Right lobe of liver (tissue), 6 donors: ENCODE results near the gene SUPT20HL1. TPM values are rescaled to one million over a fixed set of nuclear protein-coding genes. Genes with fewer than 3 reads are reported as not detected.
"Not testable (repeated sequence)": the region's sequence is repeated elsewhere in the genome, so short reads cannot be mapped to it uniquely, and the experiment has no call there.

Experiments used
- ATAC-seq, 4 donors: fragments of 200-7000 bp; cut with Tn5 transposase; one replicate each; pipeline ENCODE4 v1.9.1; 2020; ENCODE audit warnings: mild to moderate bottlenecking in 4 of 4, moderate library complexity in 4 of 4
- DNase-seq, 3 donors: peaks; one replicate each; pipeline ENCODE4 v3.0.0-alpha.2; 2020
- H3K27ac ChIP-seq, 3 donors: fragments of 200-600 bp; one replicate each; pipeline ENCODE4 v1.8.0; 2022
- H3K27me3 ChIP-seq, 2 donors: fragments of 200-600 bp; one replicate each; pipeline ENCODE4 v1.8.0; 2022
- H3K36me3 ChIP-seq, 4 donors: fragments of 200-600 bp; sonication (generic) in 1 of 4; one replicate each; pipeline versions ENCODE4 v1.5.1 to v1.8.0; 2017 to 2022; ENCODE audit warnings: control low read depth in 1 of 4
- H3K4me1 ChIP-seq, 4 donors: fragments of 200-600 bp; sonication (generic) in 1 of 4; one replicate each; pipeline versions ENCODE4 v1.5.1 to v1.8.0; 2017 to 2022; ENCODE audit warnings: control low read depth in 1 of 4
- H3K4me3 ChIP-seq, 3 donors: fragments of 200-600 bp; one replicate each; pipeline ENCODE4 v1.8.0; 2022
- H3K9me3 ChIP-seq, 4 donors: fragments of 200-600 bp; sonication (generic) in 1 of 4; one replicate each; pipeline versions ENCODE4 v1.5.1 to v1.8.0; 2017 to 2022; ENCODE audit warnings: control low read depth in 1 of 4
- CTCF ChIP-seq, 4 donors: fragments of 200-600 bp in 3 of 4; fragments of 450-650 bp in 1 of 4; IDR thresholded peaks; one replicate each; pipeline versions ENCODE4 v1.5.1 to v1.8.0; 2016 to 2022; ENCODE audit warnings: antibody characterized with exemption in 4 of 4, mild to moderate bottlenecking in 2 of 4
- POLR2A ChIP-seq: fragments of 450-650 bp; IDR thresholded peaks from one replicate; pipeline ENCODE4 v1.6.1; 2017; ENCODE audit warnings: antibody characterized with exemption, mild to moderate bottlenecking
- WGBS: methylation state at CpG from one replicate; pipeline ENCODE4 v1.1.6; 2018; ENCODE audit warnings: low coverage, low lambda C conversion rate; ENCODE audit not compliant: insufficient coverage; ENCODE audit errors: missing lambda C conversion rate; 5-methylcytosine and 5-hydroxymethylcytosine counted together
- intact Hi-C, 2 donors: fragments of 100-400 bp; cut with DNase I; formaldehyde crosslinking; loops; one replicate each; pipeline versions ENCODE4 v1.11.2 to v1.14.1; 2022
- long read RNA-seq: library from polyadenylated mRNA; unstranded; transcript quantifications from one replicate; pipeline ENCODE4 v2.0.0, GENCODE V29; 2019
- total RNA-seq, 6 experiments: library from RNA; depleted of rRNA in 2 of 6; stranded (reverse); fragments of >200 nt in 2 of 6; fragmentation: NEBNext Ultra II Directional in 3 of 6; extraction: Animal tissue kit (Norgen Biotek cat#: 25700) in 3 of 6; gene quantifications; one replicate each; pipeline versions ENCODE4 v1.1.0 to v1.2.4, GENCODE V29; 2016 to 2023
- donor health status: DM: no; HTN: yes; CAD: no.
- donor health status: DM: no; HTN: no; CAD: no.
- donor health status: DM: no; HTN: no; CAD: no.
- donor health status: DM: no; HTN: yes; CAD: no.
- donor health status: DM: no; HTN: yes; CAD: no.

Gene SUPT20HL1
- total RNA-seq = not detected
- long read RNA-seq = 0 reads

DNA sequence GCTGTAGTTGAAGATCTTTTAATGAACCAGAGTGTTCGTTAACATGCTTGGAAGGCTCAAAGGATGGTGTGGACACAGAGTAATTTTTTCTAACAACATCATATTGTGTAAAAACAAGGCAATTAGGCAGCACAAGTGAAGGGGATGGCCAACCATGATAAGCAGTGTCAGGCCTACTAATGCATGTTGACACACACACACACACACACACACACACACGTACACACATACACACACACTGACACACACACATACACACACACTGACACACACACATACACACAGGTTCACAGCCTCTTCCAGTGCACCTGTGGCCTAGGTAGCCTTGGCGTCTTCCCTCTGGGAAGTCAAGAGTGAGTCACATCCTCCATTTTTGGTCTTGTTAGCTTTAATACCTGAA, at the start of gene SUPT20HL1:
Gene SUPT20HL1 (plus strand): TSS at position 368 of the 400 bp plus-strand sequence. CDS start 2,122 bp downstream, outside the sequence.
- Histone ChIP-seq H3K36me3 (no peaks in the 10 kb centered on the region), H3K27me3 (no peaks in the 10 kb centered on the region), H3K4me1 (no peaks in the 10 kb centered on the region), H3K4me3 (no peak within 1 kb of the TSS), H3K9me3 (peaks cover 0 to 3% (median 0%) of the 10 kb centered on the region in 4 donors), H3K27ac (no peak within 1 kb of the TSS)
- TF ChIP-seq CTCF (IDR thresholded peaks at IDR 0.05) (no peak), POLR2A (no peak)
- WGBS = 67% methylated on average over 2 of the region's 3 CpGs
- intact Hi-C loops = no loop called here
- ATAC-seq (no peak), DNase-seq (no peak)

DNA sequence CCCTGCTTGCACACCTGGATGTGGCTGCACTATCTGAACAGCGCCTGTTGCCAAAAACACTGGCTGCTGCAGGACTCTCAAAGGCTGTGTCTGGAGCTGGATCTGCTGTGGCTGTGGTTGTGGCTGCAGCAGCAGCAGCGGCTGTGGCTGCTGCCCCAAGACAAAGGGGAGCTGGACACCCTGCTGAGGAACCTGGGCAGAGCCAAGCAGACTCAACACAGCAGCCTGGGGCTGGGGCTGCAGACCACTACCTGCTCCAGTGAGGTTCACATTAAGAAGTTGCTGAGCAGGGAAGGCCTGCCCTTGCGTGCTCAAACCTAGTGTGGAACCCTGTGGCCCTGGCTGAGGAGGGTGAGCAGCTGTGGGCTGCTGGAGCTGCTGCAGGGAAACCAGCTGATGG, 49.5 kb upstream of the SUPT20HL1 start:
- H3K27ac ChIP-seq, H3K4me1 ChIP-seq, DNase-seq, H3K4me3 ChIP-seq, intact Hi-C loops, H3K9me3 ChIP-seq, H3K36me3 ChIP-seq, H3K27me3 ChIP-seq: not testable (repeated sequence)
- 58% methylated on average over 2 of the region's 3 CpGs for WGBS
- ATAC-seq = peak in 1 of 4 donors; percentile 44

- H3K9me3 ChIP-seq, intact Hi-C loops, H3K36me3 ChIP-seq, H3K27me3 ChIP-seq, H3K27ac ChIP-seq, H3K4me3 ChIP-seq, H3K4me1 ChIP-seq, DNase-seq: not testable (repeated sequence)
- no CpG with 5 or more reads among the region's 22 CpGs for WGBS
- peak in 3 of 4 donors; percentile 32 to 77 (median 40) for ATAC-seq
Measured at GRCh38 chrX:24311507-24312248, 48.8 kb upstream of the SUPT20HL1 start.

- H3K9me3 ChIP-seq, H3K4me3 ChIP-seq, intact Hi-C loops, H3K4me1 ChIP-seq, DNase-seq, H3K27ac ChIP-seq, H3K27me3 ChIP-seq, ATAC-seq, H3K36me3 ChIP-seq: not testable (repeated sequence)
- 51% methylated on average over 3 of the region's 6 CpGs for WGBS
Measured at GRCh38 chrX:24312249-24312607, 48.2 kb upstream of the SUPT20HL1 start.

DNA sequence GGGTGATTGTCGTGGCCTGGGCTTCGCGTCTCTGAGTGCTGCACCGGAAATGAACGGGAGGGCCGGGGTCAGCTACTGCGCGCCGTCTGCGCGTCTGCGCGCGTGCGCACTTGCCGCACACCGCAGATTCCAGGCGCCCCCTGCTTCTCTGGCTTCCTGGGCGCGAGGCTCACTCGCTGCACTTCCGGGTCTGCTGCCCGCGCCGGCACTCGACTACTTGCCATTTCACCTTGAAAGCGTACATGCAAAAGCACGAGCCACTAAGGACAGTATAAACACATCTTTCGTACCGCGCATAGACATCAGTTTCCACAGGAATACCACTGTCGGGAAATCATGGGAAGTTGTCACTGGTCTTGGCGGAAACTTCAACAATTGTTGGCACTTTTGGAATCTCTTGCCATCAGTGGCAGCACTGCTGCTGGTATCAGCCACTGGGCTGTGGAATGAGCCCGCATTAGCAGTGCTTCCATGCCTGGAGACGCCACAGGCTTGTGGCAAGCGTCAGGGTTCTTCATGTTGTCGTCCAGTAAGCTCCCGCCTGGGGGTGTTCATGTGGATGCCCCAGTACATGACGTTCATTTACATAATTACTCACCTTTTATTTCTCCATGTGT, 46.3 kb upstream of the SUPT20HL1 start, which contains the start of gene SUPT20HL2:
Gene SUPT20HL2 (minus strand): TSS at position 51 of the 617 bp plus-strand sequence. CDS start 754 bp downstream, outside the sequence.
- no peaks in the 10 kb centered on the region for H3K4me1 ChIP-seq
- 85% methylated on average over 30 of the region's 39 CpGs for WGBS
- no peaks in the 10 kb centered on the region for H3K27me3 ChIP-seq
- DNase-seq (no peak), ATAC-seq (no peak)
- no peaks in the 10 kb centered on the region for H3K9me3 ChIP-seq
- intact Hi-C loops = no loop called here
- TF ChIP-seq POLR2A (no peak), CTCF (IDR thresholded peaks at IDR 0.05) (no peak)
- H3K36me3 ChIP-seq = no peaks in the 10 kb centered on the region
- no peak within 1 kb of the TSS for H3K27ac ChIP-seq
- H3K4me3 ChIP-seq = no peak within 1 kb of the TSS

GRCh38 chrX:24316111-24316510, 44.3 kb upstream of the SUPT20HL1 start:
- DNase-seq = no peak

More at GRCh38 chrX:24316111-24316510, 44.3 kb upstream of the SUPT20HL1 start:
- Histone ChIP-seq H3K27me3 (no peaks in the 10 kb centered on the region), H3K4me1 (no peaks in the 10 kb centered on the region), H3K36me3 (no peaks in the 10 kb centered on the region), H3K4me3 (no peak overlapping the region), H3K9me3 (no peaks in the 10 kb centered on the region), H3K27ac (no peak overlapping the region)
- no peak for TF ChIP-seq CTCF (IDR thresholded peaks at IDR 0.05)
- TF ChIP-seq POLR2A = no peak
- intact Hi-C loops = no loop called here
- no peak for ATAC-seq
- 80% methylated on average over 1 of the region's 1 CpG for WGBS
